ENCODE data around the gene MIP.

DNA sequence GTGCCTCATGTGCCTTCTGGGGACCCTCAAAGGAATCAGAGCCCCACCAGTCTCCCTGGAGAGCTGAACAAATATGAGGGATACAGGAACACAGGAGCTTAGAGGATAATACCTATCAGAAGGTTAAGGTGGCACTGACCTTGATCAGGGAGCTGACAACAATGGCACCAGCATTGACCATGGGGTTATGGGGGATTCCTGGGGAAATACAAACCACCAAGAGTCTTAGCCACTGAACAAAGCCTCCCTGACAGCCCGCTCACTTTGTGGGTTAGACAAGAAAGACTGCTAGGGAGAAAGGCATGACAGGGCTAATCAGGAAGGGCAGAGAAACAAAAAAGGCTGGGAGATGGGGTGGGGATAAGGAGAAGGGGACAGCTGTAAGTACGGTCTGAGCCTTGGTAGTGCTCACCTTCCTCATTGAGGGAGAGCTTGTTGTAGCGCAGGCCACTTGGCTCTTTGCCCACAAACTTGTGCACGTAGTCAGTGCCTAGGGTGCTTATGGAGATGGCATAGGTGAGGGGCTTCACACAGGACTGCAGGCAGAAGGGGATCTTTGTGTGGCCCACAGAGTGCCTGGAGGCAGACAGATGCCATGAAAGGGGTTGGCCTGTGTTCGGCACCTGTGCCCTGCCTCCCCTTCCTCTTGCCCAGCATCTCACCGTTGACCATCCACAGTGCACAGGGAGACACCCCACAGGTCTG, 23.2 kb upstream of the MIP start:
- TF ChIP-seq, protein P1, sequence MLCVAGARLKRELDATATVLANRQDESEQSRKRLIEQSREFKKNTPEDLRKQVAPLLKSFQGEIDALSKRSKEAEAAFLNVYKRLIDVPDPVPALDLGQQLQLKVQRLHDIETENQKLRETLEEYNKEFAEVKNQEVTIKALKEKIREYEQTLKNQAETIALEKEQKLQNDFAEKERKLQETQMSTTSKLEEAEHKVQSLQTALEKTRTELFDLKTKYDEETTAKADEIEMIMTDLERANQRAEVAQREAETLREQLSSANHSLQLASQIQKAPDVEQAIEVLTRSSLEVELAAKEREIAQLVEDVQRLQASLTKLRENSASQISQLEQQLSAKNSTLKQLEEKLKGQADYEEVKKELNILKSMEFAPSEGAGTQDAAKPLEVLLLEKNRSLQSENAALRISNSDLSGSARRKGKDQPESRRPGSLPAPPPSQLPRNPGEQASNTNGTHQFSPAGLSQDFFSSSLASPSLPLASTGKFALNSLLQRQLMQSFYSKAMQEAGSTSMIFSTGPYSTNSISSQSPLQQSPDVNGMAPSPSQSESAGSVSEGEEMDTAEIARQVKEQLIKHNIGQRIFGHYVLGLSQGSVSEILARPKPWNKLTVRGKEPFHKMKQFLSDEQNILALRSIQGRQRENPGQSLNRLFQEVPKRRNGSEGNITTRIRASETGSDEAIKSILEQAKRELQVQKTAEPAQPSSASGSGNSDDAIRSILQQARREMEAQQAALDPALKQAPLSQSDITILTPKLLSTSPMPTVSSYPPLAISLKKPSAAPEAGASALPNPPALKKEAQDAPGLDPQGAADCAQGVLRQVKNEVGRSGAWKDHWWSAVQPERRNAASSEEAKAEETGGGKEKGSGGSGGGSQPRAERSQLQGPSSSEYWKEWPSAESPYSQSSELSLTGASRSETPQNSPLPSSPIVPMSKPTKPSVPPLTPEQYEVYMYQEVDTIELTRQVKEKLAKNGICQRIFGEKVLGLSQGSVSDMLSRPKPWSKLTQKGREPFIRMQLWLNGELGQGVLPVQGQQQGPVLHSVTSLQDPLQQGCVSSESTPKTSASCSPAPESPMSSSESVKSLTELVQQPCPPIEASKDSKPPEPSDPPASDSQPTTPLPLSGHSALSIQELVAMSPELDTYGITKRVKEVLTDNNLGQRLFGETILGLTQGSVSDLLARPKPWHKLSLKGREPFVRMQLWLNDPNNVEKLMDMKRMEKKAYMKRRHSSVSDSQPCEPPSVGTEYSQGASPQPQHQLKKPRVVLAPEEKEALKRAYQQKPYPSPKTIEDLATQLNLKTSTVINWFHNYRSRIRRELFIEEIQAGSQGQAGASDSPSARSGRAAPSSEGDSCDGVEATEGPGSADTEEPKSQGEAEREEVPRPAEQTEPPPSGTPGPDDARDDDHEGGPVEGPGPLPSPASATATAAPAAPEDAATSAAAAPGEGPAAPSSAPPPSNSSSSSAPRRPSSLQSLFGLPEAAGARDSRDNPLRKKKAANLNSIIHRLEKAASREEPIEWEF (IDR thresholded peaks at IDR 0.05; ENCODE audit: insufficient replicate concordance, low read depth, low read length) = no peak
- peak; percentile 27; the same call in 1 of the 2 replicates for TF ChIP-seq POLR2A (IDR thresholded peaks at IDR 0.05; ENCODE audit: low read depth, low read length)
- TF ChIP-seq KDM1A (IDR thresholded peaks at IDR 0.05; ENCODE audit: borderline replicate concordance) = no peak
- TF ChIP-seq, protein P2, sequence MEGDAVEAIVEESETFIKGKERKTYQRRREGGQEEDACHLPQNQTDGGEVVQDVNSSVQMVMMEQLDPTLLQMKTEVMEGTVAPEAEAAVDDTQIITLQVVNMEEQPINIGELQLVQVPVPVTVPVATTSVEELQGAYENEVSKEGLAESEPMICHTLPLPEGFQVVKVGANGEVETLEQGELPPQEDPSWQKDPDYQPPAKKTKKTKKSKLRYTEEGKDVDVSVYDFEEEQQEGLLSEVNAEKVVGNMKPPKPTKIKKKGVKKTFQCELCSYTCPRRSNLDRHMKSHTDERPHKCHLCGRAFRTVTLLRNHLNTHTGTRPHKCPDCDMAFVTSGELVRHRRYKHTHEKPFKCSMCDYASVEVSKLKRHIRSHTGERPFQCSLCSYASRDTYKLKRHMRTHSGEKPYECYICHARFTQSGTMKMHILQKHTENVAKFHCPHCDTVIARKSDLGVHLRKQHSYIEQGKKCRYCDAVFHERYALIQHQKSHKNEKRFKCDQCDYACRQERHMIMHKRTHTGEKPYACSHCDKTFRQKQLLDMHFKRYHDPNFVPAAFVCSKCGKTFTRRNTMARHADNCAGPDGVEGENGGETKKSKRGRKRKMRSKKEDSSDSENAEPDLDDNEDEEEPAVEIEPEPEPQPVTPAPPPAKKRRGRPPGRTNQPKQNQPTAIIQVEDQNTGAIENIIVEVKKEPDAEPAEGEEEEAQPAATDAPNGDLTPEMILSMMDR (IDR thresholded peaks at IDR 0.05 in 2 of 3, conservative IDR thresholded peaks at IDR 0.05 in 1 of 3; ENCODE audit: control insufficient read depth in 2 of 3, extremely low read depth in 1 of 3, insufficient read depth in 1 of 3, low read depth in 3 of 3, low read length in 3 of 3) = no peak
- TF ChIP-seq, protein P3, sequence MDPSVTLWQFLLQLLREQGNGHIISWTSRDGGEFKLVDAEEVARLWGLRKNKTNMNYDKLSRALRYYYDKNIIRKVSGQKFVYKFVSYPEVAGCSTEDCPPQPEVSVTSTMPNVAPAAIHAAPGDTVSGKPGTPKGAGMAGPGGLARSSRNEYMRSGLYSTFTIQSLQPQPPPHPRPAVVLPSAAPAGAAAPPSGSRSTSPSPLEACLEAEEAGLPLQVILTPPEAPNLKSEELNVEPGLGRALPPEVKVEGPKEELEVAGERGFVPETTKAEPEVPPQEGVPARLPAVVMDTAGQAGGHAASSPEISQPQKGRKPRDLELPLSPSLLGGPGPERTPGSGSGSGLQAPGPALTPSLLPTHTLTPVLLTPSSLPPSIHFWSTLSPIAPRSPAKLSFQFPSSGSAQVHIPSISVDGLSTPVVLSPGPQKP (IDR thresholded peaks at IDR 0.05; ENCODE audit: low read depth, low read length) = no peak
- TF ChIP-seq, protein P4, sequence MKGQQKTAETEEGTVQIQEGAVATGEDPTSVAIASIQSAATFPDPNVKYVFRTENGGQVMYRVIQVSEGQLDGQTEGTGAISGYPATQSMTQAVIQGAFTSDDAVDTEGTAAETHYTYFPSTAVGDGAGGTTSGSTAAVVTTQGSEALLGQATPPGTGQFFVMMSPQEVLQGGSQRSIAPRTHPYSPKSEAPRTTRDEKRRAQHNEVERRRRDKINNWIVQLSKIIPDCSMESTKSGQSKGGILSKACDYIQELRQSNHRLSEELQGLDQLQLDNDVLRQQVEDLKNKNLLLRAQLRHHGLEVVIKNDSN (IDR thresholded peaks at IDR 0.05; ENCODE audit: borderline replicate concordance, extremely low read length, insufficient read depth, low read depth, low read length) = no peak
- TF ChIP-seq MXI1 (IDR thresholded peaks at IDR 0.05; ENCODE audit: low read depth, low read length) = no peak
- no peak for TF ChIP-seq BCL11A (IDR thresholded peaks at IDR 0.05; ENCODE audit: low read depth, low read length)
- TF ChIP-seq ZNF384 (IDR thresholded peaks at IDR 0.05; ENCODE audit: borderline replicate concordance, low read depth, low read length) = no peak

Data from GM12878 (cell line).